ENCODE measurements around the gene ZNF341. TPM values are rescaled to one million over a fixed set of nuclear protein-coding genes. Genes with fewer than 3 reads are reported as not detected.

The ZNF341 gene
- polyA plus RNA-seq, 1 donor (not counting 4 experiments of a cell fraction or from before 2014, with no cell fraction given), result 1.7 TPM

DNA sequence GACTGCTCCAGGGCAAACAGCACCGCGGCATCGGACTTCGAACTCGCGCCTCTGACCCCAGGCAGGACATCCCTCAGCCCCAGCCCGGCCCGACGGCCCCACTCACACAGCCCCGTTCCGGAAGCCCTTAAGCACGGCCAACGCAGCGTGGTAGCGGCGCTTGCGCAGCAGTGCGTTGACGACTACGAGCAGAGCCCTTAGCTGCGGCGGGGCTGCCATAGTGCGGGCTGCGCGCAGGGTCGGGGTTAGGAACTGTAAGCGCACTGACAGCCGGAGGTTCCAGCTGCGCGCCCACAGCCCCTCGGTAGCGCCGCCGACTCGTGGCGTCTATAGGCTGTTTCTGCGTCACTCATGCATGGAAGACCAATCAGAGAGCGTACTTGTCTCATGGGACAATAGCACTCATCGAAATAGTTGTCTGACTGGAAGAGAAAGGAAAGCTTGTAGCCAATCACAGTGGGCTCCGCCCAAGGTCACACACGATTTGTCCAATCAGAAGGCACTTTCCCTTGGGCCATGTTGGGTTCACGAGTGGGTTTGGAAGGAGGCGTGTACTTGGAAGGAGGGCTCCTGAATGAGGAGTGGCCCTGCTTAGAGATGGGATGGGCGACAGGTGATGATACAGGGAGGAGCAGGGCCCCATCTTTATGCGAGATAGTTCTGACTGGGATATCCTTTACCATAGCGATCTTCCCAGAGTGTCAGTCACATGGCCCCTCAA, 11.6 kb upstream of the ZNF341 start, which contains the start of gene PXMP4:
TSS of gene PXMP4 (minus strand) at position 322 of the 721 bp plus-strand sequence. CDS start at position 219, 103 bp downstream.
- Histone ChIP-seq H2AFZ (ENCODE audit: control insufficient read depth, low read length) (peak within 1 kb of the TSS; percentile 90), H3K27me3 (ENCODE audit: control insufficient read depth, extremely low read depth, insufficient read depth, low read length) (no peaks in the 10 kb centered on the region), H3K4me1 (ENCODE audit: control insufficient read depth, extremely low read depth, insufficient read depth, low read length) (peaks cover 7% of the 10 kb centered on the region), H3K9me1 (ENCODE audit: control insufficient read depth, extremely low read depth, insufficient read depth, low read length) (no peaks in the 10 kb centered on the region), H3K27ac (ENCODE audit: control insufficient read depth, insufficient read depth, low read length) (no peak within 1 kb of the TSS), H3K79me2 (ENCODE audit: control insufficient read depth, insufficient read depth, low read length) (no peaks in the 10 kb centered on the region), H3K9me3 (ENCODE audit: control insufficient read depth, low read depth, low read length) (no peaks in the 10 kb centered on the region), H3K4me3 (ENCODE audit: control insufficient read depth in 2 of 3, extremely low read depth in 1 of 3, insufficient read depth in 2 of 3, low read depth in 1 of 3, low read length in 3 of 3) (peak within 1 kb of the TSS; percentile 59 to 80 (median 79)), H3K4me2 (ENCODE audit: control insufficient read depth, extremely low read depth, insufficient read depth, low read depth, low read length) (peak within 1 kb of the TSS; percentile 79), H3K9ac (ENCODE audit: control insufficient read depth, extremely low read depth, insufficient read depth, low read length) (peak within 1 kb of the TSS; percentile 72), H3K36me3 (ENCODE audit: control insufficient read depth in 2 of 2, extremely low read depth in 1 of 2, insufficient read depth in 2 of 2, low read length in 2 of 2) (no peaks in the 10 kb centered on the region), H4K20me1 (ENCODE audit: control insufficient read depth, extremely low read depth, insufficient read depth, low read length) (no peaks in the 10 kb centered on the region)
- TF ChIP-seq, protein P1, sequence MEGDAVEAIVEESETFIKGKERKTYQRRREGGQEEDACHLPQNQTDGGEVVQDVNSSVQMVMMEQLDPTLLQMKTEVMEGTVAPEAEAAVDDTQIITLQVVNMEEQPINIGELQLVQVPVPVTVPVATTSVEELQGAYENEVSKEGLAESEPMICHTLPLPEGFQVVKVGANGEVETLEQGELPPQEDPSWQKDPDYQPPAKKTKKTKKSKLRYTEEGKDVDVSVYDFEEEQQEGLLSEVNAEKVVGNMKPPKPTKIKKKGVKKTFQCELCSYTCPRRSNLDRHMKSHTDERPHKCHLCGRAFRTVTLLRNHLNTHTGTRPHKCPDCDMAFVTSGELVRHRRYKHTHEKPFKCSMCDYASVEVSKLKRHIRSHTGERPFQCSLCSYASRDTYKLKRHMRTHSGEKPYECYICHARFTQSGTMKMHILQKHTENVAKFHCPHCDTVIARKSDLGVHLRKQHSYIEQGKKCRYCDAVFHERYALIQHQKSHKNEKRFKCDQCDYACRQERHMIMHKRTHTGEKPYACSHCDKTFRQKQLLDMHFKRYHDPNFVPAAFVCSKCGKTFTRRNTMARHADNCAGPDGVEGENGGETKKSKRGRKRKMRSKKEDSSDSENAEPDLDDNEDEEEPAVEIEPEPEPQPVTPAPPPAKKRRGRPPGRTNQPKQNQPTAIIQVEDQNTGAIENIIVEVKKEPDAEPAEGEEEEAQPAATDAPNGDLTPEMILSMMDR (optimal IDR thresholded peaks at IDR 0.05 in 1 of 3, IDR thresholded peaks at IDR 0.05 in 1 of 3, conservative IDR thresholded peaks at IDR 0.05 in 1 of 3; ENCODE audit: extremely low read depth in 1 of 3, insufficient read depth in 2 of 3, low read length in 3 of 3), result no peak
- no peak for TF ChIP-seq EZH2 (IDR thresholded peaks at IDR 0.05; ENCODE audit: low read length)
- dilution Hi-C loops (cut with MboI; ENCODE audit: extremely low pct_ligation_motif_present, low sequenced_read_pairs), result no loop called here
- DNase-seq (ENCODE audit: low read depth, low spot score) (peak; percentile 94), FAIRE-seq (peak; percentile 95)

DNA sequence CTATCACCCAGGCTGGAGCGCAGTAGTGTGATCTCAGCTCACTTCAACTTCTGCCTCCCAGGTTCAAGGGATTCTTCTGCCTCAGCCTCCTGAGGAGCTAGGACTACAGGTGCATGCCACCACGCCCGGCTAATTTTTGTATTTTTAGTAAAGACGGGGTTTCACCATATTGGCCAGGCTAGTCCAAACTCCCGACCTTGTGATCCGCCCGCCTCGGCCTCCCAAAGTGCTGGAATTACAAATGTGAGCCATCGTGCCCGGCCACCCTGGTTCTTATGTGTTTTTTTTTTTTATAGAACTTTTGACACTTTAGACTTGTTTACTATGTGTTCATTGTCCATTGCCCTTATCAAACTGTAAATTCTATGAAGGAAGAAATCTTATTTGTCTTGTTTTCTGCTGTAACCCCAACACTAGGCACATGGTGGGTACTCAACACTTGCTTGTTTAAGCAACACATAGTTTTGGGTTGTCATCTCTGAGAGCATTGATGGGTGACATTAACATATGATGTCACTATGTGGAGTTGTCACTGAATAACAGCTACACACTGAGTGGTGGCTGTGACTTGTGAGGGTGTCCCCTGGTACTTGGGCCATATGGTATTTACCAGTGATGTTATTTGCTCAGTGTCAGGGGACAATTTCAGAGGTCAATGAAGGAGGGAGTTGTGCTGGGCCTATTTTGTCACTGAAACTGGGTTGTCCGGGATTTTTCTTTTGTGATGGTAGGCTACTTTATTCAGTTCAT, 10.2 kb upstream of the ZNF341 start:
- no peak overlapping the region for H3K27ac ChIP-seq (ENCODE audit: control insufficient read depth, insufficient read depth, low read length)
- no peaks in the 10 kb centered on the region for H3K9me3 ChIP-seq (ENCODE audit: control insufficient read depth, low read depth, low read length)
- H3K9ac ChIP-seq (ENCODE audit: control insufficient read depth, extremely low read depth, insufficient read depth, low read length), result no peak overlapping the region
- H2AFZ ChIP-seq (ENCODE audit: control insufficient read depth, low read length), result no peak overlapping the region
- H3K4me3 ChIP-seq (ENCODE audit: control insufficient read depth in 2 of 3, extremely low read depth in 1 of 3, insufficient read depth in 2 of 3, low read depth in 1 of 3, low read length in 3 of 3), result no peak overlapping the region
- H3K9me1 ChIP-seq (ENCODE audit: control insufficient read depth, extremely low read depth, insufficient read depth, low read length), result no peaks in the 10 kb centered on the region
- H3K4me2 ChIP-seq (ENCODE audit: control insufficient read depth, extremely low read depth, insufficient read depth, low read depth, low read length), result no peak overlapping the region
- TF ChIP-seq, protein P1 (optimal IDR thresholded peaks at IDR 0.05 in 1 of 3, IDR thresholded peaks at IDR 0.05 in 1 of 3, conservative IDR thresholded peaks at IDR 0.05 in 1 of 3; ENCODE audit: extremely low read depth in 1 of 3, insufficient read depth in 2 of 3, low read length in 3 of 3), result no peak
- TF ChIP-seq EZH2 (IDR thresholded peaks at IDR 0.05; ENCODE audit: low read length), result no peak
- peaks cover 7% of the 10 kb centered on the region for H3K4me1 ChIP-seq (ENCODE audit: control insufficient read depth, extremely low read depth, insufficient read depth, low read length)
- dilution Hi-C loops (cut with MboI; ENCODE audit: extremely low pct_ligation_motif_present, low sequenced_read_pairs), result no loop called here
- FAIRE-seq, result no peak
- H3K36me3 ChIP-seq (ENCODE audit: control insufficient read depth in 2 of 2, extremely low read depth in 1 of 2, insufficient read depth in 2 of 2, low read length in 2 of 2), result no peaks in the 10 kb centered on the region
- H3K27me3 ChIP-seq (ENCODE audit: control insufficient read depth, extremely low read depth, insufficient read depth, low read length), result no peaks in the 10 kb centered on the region
- H3K79me2 ChIP-seq (ENCODE audit: control insufficient read depth, insufficient read depth, low read length), result no peaks in the 10 kb centered on the region
- no peaks in the 10 kb centered on the region for H4K20me1 ChIP-seq (ENCODE audit: control insufficient read depth, extremely low read depth, insufficient read depth, low read length)
- DNase-seq (ENCODE audit: low read depth, low spot score), result no peak

All from keratinocyte (primary cell).